ENCODE measurements around the gene USH2A.

Gene USH2A

GRCh38 chr1:215877452-215877951 is 545.7 kb downstream of the USH2A start:
- no peak for DNase-seq (ENCODE audit: low read depth in 1 of 2, low spot score in 1 of 2)

- no peak for DNase-seq (ENCODE audit: low read depth in 1 of 2, low spot score in 1 of 2)
These were observed 547.5 kb downstream of the USH2A start for GRCh38 chr1:215875712-215876111.

- DNase-seq (ENCODE audit: low read depth in 1 of 2, low spot score in 1 of 2) = no peak
These were observed 548.0 kb downstream of the USH2A start for GRCh38 chr1:215875236-215875635.

GRCh38 chr1:215872658-215873057 is 550.6 kb downstream of the USH2A start:
- no peak for DNase-seq (ENCODE audit: low read depth in 1 of 2, low spot score in 1 of 2)

GRCh38 chr1:215868500-215868899 is 554.7 kb downstream of the USH2A start:
- no peak for DNase-seq (ENCODE audit: low read depth in 1 of 2, low spot score in 1 of 2)

- no peak for DNase-seq (ENCODE audit: low read depth in 1 of 2, low spot score in 1 of 2)
These were observed 558.2 kb downstream of the USH2A start for GRCh38 chr1:215865060-215865459.

- no peak for DNase-seq (ENCODE audit: low read depth in 1 of 2, low spot score in 1 of 2)
These were observed 559.5 kb downstream of the USH2A start for GRCh38 chr1:215863796-215864195.

- no peak for DNase-seq (ENCODE audit: low read depth in 1 of 2, low spot score in 1 of 2)
These were observed 562.4 kb downstream of the USH2A start for GRCh38 chr1:215860833-215861232.

GRCh38 chr1:215857317-215857716 is 565.9 kb downstream of the USH2A start:
- no peak for DNase-seq (ENCODE audit: low read depth in 1 of 2, low spot score in 1 of 2)

- no peak for DNase-seq (ENCODE audit: low read depth in 1 of 2, low spot score in 1 of 2)
These were observed 577.9 kb downstream of the USH2A start for GRCh38 chr1:215845234-215845891.

- no peak for DNase-seq (ENCODE audit: low read depth in 1 of 2, low spot score in 1 of 2)
These were observed 578.5 kb downstream of the USH2A start for GRCh38 chr1:215844777-215845176.

GRCh38 chr1:215844266-215844665 is 579.0 kb downstream of the USH2A start:
- DNase-seq (ENCODE audit: low read depth in 1 of 2, low spot score in 1 of 2) = no peak

- DNase-seq (ENCODE audit: low read depth in 1 of 2, low spot score in 1 of 2) = no peak
These were observed 580.3 kb downstream of the USH2A start for GRCh38 chr1:215842905-215843304.

- DNase-seq (ENCODE audit: low read depth in 1 of 2, low spot score in 1 of 2) = no peak
These were observed 587.3 kb downstream of the USH2A start for GRCh38 chr1:215835951-215836350.

GRCh38 chr1:215833941-215834729 is 589.1 kb downstream of the USH2A start:
- no peak for DNase-seq (ENCODE audit: low read depth in 1 of 2, low spot score in 1 of 2)

- no peak for DNase-seq (ENCODE audit: low read depth in 1 of 2, low spot score in 1 of 2)
These were observed 592.9 kb downstream of the USH2A start for GRCh38 chr1:215830226-215830810.

- DNase-seq (ENCODE audit: low read depth in 1 of 2, low spot score in 1 of 2) = no peak
These were observed 598.2 kb downstream of the USH2A start for GRCh38 chr1:215825056-215825455.

- DNase-seq (ENCODE audit: low read depth in 1 of 2, low spot score in 1 of 2) = no peak
These were observed 599.0 kb downstream of the USH2A start for GRCh38 chr1:215824245-215824644.

GRCh38 chr1:215819114-215819513 is 604.1 kb downstream of the USH2A start:
- no peak for DNase-seq (ENCODE audit: low read depth in 1 of 2, low spot score in 1 of 2)

- DNase-seq (ENCODE audit: low read depth in 1 of 2, low spot score in 1 of 2) = no peak
These were observed 615.3 kb downstream of the USH2A start for GRCh38 chr1:215807911-215808436.

GRCh38 chr1:215807218-215807617 is 616.0 kb downstream of the USH2A start:
- no peak for DNase-seq (ENCODE audit: low read depth in 1 of 2, low spot score in 1 of 2)

GRCh38 chr1:215797859-215798258 is 625.4 kb downstream of the USH2A start:
- DNase-seq (ENCODE audit: low read depth in 1 of 2, low spot score in 1 of 2) = no peak

Measured in stimulated activated CD4-positive, alpha-beta T cell treated with anti-CD3 and anti-CD28 coated beads, Interleukin-15, amount 100 ng/mL, for 1 hour (primary cell).